Measurements from ENCODE around the gene BTBD17.

The BTBD17 gene

DNA sequence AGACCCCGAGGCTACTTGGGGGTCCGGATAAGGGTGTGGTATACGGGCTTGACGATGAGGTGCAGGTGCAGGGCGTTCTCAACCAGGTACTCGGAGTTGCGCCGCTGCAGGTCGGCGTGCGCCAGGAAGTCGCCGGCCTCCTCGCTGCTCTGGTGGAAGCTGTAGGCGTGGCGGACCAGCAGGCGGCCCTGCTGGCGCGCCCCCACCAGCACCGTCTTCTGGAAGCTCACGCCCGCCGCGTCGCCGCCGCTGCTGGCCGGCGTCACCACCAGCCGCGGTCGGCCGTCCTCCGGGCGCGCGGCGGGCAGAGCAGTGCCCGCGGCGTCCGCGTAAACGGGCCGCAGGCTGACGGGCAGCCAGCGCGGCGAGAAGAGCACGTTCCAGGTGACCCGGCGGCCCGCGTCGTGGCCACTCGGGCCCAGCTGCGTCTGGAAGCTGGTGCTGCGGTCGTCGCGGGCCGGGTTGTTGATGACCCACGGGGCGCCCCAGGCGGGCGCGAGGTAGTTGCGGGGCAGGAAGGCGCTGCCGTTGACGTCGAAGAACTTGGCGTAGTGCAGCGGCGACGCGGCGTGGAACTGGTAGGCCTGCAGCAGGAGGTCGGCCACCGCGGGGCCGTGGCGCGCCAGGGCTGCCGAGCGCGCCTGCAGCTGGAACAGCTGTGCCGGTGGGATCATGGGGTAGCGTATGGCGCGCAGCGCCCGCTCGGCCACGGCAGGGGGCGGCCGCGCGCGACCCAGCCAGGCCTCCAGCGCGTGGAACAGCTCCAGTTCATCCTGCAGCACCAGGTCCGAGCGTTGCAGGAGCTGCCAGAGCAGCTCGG, 4.8 kb downstream of the BTBD17 start:
- DNase-seq, result no peak

DNA sequence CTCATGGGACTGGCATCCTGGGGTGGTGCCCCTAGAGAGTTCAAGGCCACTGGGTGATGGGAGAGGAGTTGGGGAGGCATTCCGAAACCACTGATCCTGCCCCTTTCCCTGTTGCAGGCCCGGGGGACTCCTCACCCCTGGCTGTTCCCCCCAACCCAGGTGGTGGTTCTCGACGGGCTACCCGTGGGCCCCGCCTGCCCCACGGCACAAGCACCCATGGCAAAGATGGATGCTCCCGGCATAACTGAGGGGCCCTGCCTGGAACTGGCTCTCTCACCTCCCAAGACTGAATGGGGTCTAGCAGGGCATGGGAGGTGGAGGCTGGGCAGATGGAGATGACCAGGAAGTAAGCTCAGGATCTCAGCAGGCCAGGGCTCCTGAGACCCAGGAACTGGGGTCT, 6.6 kb downstream of the BTBD17 start:
- DNase-seq, result no peak

DNA sequence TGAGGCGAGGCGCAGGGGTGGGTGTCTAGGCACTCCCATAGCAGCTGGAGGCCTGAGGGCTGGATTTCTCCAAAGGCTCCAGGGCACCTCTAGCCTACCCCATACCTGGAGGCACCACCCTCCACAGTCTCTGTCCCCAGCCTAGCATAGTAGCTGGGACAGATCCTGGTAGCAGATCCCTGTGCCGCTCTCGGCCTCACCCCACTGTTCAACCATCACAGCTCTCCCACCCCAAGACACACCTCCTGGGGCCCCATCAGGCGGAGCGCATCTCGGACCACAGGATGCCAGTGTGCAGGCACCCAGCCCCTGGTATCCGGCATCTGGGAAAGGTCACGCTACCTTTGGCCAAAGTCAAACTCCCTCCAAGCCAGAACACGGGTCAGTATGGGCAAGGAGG, 7.1 kb downstream of the BTBD17 start:
- no peak for DNase-seq

DNA sequence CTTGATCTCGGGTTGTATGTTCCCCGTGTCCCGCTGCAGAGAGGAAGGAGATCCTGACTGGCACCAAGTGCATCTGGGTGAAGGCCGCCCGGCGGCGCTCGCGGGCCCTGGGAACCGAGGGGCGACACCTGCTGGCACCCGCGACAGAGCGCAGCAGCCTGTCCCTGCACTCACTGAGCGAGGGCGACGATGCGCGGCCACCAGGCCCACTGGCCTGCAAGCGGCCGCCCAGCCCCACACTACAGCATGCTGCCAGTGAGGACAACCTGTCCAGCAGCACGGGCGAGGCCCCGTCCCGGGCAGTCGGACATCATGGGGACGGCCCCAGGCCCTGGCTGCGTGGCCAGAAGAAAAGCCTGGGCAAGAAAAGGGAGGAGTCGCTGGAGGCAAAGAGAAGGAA, 7.5 kb downstream of the BTBD17 start:
- DNase-seq, result no peak

DNA sequence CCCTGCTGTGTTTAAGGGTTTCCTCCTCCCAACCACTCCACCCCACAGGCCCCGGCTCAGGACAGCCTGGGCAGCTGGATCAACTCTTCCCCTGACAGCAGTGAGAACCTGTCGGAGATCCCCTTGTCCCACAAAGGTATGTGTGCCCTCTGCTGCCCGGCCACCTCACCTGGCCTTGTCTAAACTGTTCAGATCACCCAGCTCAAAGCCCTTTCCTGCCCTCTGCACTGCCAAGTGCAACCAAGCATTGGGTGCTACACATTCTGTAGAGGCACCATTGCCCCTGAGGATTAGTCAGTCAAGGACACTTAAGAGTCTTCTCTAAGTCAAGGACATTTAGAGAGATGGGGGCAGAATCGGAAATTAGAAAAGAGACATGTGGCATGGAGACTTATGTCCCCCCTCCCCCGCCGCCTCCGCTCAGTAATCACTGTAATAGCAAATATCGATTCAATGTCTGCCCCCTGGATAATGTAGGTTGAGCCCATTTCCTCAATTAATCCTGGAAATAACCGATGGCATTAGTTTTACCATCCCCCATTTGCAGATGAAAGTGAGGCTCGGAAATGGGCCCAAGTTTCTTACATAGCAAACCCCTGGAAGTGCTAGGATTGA, 8.1 kb downstream of the BTBD17 start:
- no peak for DNase-seq

DNA sequence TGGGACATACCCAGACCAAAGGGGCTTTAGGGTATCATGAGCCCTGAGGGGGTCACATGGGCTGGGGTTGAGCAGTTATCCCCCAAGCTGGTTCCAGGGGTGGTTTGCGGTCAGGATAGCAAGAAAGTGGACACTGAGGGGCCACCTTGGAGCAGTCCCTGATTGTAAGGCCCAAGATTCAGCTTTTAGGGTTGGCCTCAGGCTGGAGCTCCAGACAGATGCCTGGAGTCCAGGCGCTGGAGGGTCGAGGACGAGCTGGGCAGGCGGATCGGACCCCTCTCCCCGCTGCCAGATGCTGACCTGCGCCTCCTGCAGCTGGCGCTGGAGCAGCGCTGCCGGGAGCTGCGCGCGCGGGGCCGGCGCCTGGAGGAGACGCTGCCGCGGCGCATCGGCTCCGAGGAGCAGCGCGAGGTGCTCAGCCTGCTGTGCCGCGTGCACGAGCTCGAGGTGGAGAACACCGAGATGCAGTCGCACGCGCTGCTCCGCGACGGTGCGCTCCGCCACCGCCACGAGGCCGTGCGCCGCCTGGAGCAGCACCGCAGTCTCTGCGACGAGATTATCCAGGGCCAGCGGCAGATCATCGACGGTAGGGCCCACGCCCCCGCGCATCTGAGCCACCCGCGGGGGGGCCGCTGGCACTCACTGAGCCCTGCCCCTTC, 10.0 kb downstream of the BTBD17 start:
- DNase-seq, result no peak

DNA sequence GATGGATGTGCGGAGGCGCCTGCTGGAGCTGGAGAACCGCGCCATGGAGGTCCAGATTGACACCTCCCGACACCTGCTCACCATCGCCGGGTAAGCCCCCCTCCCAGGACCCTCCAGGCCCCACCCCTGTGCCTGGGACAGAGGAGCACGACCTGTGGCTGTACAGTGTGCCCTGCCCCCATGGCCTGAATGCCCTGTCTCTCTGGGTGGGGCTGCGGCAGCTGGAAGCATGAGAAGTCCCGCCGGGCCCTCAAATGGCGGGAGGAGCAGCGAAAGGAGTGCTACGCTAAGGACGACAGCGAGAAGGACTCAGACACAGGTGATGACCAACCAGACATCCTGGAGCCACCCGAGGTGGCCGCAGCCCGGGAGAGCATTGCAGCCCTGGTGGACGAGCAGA, 11.2 kb downstream of the BTBD17 start:
- no peak for DNase-seq

DNA sequence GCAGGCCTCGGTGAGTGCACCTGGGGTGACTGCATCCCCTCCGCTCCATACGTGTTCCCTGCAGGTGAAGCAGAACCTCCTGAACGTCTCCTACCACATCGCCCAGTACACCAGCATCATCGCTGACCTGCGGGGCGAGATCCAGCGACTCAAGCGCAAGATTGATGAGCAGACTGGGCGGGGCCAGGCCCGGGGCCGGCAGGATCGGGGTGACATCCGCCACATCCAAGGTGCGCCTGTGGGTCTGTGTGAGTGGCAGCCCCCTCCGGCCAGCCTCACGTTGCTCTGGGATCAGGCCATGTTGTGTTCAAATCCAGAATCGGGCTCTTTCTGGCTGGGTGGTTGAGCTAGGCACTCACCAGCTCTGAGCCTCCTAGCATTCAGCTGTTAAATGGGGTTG, 12.5 kb downstream of the BTBD17 start:
- no peak for DNase-seq

DNA sequence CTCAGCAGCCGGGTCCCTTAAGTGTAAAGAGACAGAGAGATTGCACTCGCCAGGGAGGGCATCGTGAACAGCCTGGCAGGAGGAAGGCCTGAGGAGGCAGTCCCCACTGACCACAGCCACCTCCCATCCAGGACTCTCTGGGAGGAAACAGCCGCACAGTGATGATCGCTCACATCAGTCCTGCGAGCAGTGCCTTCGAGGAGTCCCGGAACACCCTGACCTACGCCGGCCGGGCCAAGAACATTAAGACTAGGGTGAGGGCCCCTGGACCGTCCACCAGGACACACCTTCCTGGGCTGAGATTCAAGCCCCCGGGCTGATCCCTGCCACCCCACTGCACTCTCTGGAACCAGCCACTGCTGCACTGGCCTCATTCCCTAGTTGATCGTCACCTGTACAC, 14.0 kb downstream of the BTBD17 start:
- no peak for DNase-seq

DNA sequence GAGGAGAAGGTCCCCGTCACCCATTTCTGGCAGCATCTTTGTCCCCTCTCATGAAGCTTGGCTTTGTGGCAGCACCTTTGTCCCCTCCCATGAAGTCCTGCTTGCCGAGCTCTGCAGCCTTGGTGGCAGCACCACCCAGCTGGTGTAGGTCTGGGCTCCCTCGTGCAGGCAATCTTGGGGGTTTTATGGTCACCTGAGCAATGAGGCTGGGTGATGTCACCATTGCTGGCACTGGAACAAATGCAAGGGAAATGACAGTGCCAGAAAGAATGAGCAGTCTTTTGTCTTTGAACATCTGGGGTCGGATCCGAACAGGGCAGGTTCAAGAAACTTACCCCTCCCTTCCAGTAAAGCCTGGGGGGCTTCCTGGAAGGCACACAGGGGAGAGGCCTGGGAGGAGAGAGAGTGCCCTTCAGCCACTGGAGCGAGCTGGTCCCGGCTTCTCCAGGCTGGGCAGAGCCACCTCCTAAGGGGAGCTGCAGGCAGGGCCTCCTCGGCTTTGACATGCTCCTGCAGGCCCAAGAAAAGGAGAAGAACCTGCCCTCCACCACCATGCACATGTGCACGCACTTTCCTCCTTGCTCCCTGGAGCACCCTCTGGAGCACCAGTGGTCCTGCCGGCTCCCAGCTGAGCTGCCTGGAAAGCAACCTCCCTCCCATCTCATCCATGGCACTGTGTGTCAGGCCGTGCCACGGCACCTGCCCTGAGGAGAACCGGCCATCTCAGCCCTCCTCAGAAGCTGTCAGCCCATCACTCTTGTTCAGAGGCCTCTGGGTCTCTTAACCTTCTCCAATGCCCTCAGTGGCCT, 16.0 kb downstream of the BTBD17 start:
- DNase-seq, result no peak

DNA sequence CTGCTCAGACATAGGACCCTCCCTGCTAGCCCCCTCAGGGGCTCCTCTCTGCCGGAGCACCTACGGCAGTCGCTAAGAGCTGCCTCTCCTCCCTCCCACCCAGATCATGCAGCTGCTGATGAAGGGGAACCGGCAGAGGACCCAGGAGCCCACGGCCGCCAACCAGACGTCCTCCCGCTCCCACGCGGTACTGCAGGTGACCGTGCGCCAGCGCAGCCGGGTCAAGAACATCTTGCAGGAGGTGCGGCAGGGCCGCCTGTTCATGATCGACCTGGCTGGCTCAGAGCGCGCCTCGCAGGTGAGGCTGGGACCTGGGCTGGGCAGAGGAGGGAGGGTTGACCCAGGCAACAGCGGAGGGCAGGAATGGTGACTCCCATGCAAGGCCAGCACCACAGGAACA, 17.0 kb downstream of the BTBD17 start:
- no peak for DNase-seq

DNA sequence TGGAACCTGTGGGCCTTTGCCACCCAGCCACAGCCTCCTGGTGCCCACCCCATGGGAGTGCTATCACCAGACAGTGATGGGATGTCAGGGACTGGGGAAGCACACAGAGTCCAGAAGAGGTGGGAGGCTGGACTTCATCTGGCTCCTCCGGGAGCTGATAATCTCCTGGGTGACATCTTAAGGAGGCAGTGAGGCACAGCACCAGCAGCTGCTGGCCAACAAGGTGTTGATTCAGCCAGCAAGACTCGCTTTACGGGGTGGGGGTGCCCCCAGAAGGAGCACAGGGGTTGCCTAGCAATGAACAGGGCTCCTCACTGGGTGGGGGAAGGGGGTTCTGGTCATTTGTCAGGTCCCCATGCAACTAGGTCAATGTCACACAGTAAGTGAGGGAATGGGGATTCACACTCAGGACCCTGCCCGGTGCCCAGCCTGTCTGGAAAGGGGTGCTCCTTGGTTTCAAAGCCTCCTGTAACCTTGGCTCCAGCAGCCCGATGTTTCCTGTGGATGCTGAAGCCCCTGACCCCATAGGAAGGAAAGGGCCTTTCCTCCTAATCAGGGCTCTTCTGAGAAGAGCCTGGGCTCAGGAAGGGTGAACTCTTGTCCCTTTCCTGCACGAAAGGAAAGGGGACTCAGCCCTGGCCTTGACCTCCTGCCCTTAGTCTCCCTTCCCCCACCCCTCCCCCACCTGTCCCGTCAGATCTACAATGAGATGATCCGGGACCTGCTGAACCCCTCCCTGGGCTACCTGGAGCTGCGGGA, 18.0 kb downstream of the BTBD17 start:
- no peak for DNase-seq

DNA sequence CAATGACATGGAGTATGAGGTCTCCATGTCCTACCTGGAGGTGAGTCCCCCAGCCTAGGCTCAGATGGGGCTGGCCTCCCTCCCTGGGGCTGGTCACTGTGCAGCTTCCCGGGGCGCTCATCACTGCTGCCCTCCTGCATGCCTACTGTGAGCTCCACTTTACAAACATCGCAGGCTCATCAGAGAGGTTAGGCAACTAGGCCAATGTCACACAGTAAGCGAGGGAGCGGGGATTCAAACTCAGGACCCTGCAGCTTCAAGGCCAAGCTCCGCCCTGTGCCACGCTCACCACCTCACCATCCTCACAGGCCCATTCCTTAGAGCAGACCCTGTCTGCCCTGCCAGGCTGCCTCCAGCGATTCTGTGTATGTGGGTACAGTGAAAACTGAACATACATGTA, 18.5 kb downstream of the BTBD17 start:
- no peak for DNase-seq

DNA sequence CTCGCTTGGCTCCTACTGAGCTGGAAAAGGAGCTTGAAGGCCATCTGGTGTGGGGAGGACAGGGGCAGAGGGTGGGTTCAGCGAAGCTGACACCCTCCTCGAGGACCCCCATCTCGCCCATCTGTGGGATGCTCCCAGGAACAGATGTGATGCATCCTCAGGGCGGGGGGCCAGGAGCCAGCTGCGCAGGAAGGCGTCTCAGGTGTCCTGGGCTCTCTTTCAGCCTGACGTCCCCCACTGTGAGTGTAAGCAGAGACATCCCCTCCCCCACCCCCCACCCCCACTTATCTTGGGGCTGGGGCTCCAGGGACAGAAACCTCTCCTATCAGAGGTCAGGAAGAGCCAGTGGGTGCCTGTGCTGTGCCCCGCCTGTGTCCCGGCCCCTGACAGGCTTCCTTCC, 19.4 kb downstream of the BTBD17 start:
- DNase-seq, result no peak

DNA sequence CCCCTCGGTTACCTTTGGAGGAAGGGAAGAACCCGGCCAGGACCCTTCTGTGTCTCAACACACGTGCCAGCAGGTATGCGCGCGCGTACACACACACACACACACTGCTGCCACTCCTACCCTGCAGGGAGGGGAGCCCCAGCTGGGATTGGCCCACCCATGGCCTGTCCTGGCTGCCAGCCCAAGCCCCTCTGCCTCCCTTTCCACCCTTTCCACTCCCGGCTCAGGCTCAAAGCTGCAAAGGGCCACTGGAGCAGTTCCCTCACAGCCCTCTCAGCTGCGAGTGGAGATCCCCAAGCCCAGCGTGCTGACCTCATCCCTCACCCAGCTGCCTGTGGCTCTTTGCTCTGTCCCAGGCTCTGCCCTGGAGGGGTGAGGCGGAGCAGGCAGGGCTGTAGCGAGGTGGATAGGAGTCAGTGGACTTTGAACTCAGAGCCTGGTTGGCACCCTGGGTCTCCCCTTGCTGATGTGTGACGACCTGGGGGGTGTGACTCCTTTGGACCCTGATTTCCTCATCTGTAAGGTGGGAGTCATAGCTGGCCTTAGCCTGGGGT, 21.1 kb downstream of the BTBD17 start:
- DNase-seq, result no peak

DNA sequence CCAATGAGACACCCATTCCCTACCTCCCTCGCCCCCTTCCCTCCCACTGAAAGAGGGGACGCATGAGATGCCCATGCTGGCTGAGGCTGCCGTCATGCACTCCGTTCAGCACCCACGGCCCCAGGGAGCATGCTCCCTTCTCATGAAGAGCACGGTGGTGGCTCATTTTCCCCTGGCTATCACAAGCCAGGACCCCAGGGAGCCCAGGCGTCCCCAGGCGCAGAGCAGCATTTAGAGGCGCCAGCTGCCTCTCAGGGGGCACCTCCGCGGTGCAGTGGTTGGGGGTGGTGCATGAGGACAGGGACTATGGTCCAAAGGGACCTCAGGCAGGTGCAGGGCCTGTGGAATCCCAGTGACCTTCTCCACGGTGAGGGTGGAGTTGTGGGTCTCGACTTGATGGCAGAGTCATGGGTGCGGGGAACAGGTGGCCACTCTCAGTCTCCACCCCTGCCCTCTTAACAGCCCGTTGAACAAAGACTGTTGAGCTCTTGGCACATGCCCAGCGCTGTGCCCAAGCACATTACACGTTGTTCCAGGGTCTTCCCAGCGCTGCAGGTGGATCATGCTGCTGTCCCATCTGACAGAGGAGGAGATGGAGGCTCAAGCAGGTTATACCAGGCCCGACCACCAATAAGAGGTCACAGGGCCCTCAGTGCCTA, 22.0 kb downstream of the BTBD17 start:
- peak; percentile 62 for DNase-seq

DNA sequence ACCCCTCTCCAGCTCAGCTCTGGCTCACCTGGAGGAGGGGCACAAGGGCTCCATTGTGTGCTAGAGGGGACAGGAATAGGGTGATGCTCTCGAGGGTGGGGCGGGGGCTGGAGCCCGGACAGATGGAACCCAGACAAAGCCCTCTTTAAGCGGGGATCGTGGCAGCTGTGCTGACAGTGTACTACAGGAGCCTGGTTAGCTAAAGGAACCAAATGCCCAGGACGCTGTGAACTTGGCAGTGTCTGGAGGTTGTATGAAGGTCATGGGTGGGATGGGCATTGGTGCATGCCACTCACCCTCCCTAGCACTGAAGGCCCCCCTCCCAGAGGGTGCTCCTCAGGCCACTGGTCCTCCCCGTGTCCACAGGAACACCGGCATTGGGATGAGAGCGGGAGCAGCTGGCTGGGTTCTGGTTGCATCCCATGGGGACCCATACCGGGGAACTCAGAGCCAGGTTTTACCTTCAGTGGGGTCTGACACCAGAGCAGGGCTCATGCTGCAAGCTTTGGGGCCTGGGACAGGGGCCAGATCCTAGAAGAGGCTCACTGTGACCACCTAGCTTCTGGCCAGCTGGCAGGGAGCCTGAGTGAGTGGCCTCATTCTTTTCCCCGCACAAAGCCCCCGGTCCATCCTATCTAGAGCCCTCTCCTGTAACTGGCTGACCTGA, 23.7 kb downstream of the BTBD17 start:
- peak; percentile 31 for DNase-seq

DNA sequence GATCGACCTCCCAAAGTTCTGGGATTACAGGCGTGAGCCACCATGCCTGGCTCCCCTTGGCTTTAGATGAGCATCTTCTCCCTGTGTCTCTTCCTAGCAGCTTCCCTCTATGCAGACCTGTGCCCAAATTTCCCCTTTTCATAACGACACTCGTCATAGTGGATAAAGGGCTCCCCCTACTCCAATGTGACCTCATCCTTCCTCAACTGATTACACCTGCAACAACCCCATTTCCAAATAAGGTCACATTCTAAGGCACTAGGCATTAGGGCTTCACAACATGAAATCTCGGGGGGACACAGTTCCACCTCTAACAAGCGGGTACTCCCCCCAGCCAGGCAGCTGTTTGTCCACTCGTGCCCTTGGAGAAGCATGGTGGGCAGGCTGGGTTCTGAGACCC, 25.4 kb downstream of the BTBD17 start:
- no peak for DNase-seq

DNA sequence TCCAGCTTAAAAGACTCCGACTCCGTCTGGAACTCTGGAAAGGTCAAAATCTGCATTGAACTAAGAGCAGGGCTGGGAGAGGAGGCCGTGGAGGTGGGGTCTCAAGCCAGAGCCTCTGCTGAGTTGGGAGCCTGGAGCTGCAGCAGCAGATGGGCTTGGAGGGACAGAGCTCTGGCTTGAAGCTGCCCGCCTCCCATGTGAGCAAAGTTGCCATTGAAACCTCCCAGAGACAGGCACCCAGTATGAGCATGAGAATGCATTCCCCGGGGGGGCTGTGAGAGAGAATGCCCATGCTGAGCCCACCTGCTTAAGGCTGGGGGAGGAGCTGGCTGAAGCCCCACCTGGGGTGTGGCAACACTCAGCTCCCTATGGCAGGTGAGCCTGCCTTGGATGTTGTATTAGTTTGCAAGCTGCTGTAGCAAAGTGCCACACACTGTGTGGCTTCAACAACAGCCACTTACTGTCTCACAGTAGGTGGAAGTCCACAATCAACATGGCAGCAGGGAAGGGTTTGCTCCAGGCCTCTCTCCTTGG, 26.1 kb downstream of the BTBD17 start:
- DNase-seq, result no peak

DNA sequence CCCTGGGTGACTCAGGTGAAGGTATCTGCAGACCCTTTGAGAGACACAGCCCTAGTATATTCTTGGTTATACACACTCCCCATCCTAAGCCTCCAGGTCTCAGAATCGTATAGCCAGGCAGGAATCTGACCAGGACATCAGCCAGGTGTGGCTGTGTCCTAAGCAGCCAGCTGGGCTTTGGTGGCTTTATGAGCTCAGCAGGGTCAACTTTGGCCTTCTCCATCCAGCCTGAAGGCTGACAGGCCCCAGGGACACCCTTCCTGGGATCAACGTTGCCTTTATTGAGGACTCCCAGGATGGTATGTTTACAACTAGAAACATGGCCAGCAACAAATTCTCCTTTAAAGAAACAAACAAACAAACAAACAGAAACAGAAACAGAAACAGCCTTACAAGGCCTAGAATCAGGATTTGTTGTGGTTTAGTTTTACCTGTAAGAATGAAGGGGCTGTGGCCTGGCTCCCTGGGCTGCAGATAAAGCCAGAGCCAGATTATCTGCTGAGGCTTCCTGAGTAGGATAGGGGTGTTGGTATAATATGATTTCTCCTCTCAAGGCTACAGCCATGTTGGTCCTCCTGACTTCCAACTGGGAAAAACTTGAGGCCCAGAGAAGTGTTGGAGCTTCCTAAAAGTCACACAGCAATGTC, 27.2 kb downstream of the BTBD17 start:
- no peak for DNase-seq
